Activated naive CD4-positive, alpha-beta T cell treated with Interleukin-2 at 50 U/mL for 16 hours (primary cell): ENCODE data around the gene TLE5.
"Not testable (repeated sequence)": the region's sequence is repeated elsewhere in the genome, so short reads cannot be mapped to it uniquely, and the experiment has no call there.

ENCODE experiments used
- DNase-seq: peaks from one replicate; pipeline ENCODE4 v3.0.0-alpha.2; 2020

Gene TLE5

GRCh38 chr19:3096267-3096901, 34.1 kb upstream of the TLE5 start:
- no peak for DNase-seq

- DNase-seq = peak; percentile 52
Measured at GRCh38 chr19:3095441-3096191, 33.3 kb upstream of the TLE5 start.

- DNase-seq = peak; percentile 28
Measured at GRCh38 chr19:3094601-3095440, 32.5 kb upstream of the TLE5 start.

- DNase-seq = not testable (repeated sequence)
Measured at GRCh38 chr19:3089299-3089855, 27.1 kb upstream of the TLE5 start.

- no peak for DNase-seq
Measured at GRCh38 chr19:3087769-3088168, 25.5 kb upstream of the TLE5 start.

GRCh38 chr19:3084943-3085342, 22.6 kb upstream of the TLE5 start:
- no peak for DNase-seq

- no peak for DNase-seq
Measured at GRCh38 chr19:3083964-3084363, 21.7 kb upstream of the TLE5 start.

GRCh38 chr19:3082331-3082730, 20.0 kb upstream of the TLE5 start:
- no peak for DNase-seq

- no peak for DNase-seq
Measured at GRCh38 chr19:3080286-3080685, 18.0 kb upstream of the TLE5 start.

GRCh38 chr19:3079578-3079977, 17.3 kb upstream of the TLE5 start:
- no peak for DNase-seq

- peak; percentile 82 for DNase-seq
Measured at GRCh38 chr19:3075605-3076431, 13.5 kb upstream of the TLE5 start.

GRCh38 chr19:3073931-3074595, 11.8 kb upstream of the TLE5 start:
- no peak for DNase-seq

GRCh38 chr19:3073159-3073563, 10.9 kb upstream of the TLE5 start:
- no peak for DNase-seq

GRCh38 chr19:3071768-3072167, 9.5 kb upstream of the TLE5 start:
- no peak for DNase-seq

- DNase-seq = no peak
Measured at GRCh38 chr19:3068071-3068470, 5.8 kb upstream of the TLE5 start.

GRCh38 chr19:3067563-3067962, 5.3 kb upstream of the TLE5 start:
- no peak for DNase-seq

- DNase-seq = no peak
Measured at GRCh38 chr19:3066482-3067049, 4.3 kb upstream of the TLE5 start.

- DNase-seq = no peak
Measured at GRCh38 chr19:3065675-3066357, 3.5 kb upstream of the TLE5 start.

- no peak for DNase-seq
Measured at GRCh38 chr19:3064011-3064330, 1.7 kb upstream of the TLE5 start.

- DNase-seq = peak; percentile 65
Measured at GRCh38 chr19:3061182-3062161, 823 bp downstream of the TLE5 start.
